Measurements from ENCODE around the gene BCL2L12.

The BCL2L12 gene

GRCh38 chr19:49664171-49665035 lies 1.3 kb upstream of the BCL2L12 start:
- DNase-seq (ENCODE audit: low spot score) (peak; percentile 90), FAIRE-seq (no peak)

GRCh38 chr19:49665036-49665350 lies 740 bp upstream of the BCL2L12 start:
- DNase-seq (ENCODE audit: low spot score) (no peak), FAIRE-seq (peak; percentile 9)

GRCh38 chr19:49666120-49666444 lies 349 bp downstream of the BCL2L12 start:
- FAIRE-seq (no peak), DNase-seq (ENCODE audit: low spot score) (peak; percentile 39)

- no peak for DNase-seq (ENCODE audit: low spot score)
- no peak for FAIRE-seq
These were observed 1.7 kb downstream of the BCL2L12 start for GRCh38 chr19:49667473-49667872.

GRCh38 chr19:49669516-49669915 lies 3.8 kb downstream of the BCL2L12 start:
- no peak for FAIRE-seq
- no peak for DNase-seq (ENCODE audit: low spot score)

GRCh38 chr19:49672131-49672919 lies 6.6 kb downstream of the BCL2L12 start:
- FAIRE-seq = peak; percentile 52
- DNase-seq (ENCODE audit: low spot score) = peak; percentile 82

GRCh38 chr19:49676136-49676783 lies 10.5 kb downstream of the BCL2L12 start:
- FAIRE-seq = peak; percentile 5
- DNase-seq (ENCODE audit: low spot score) = peak; percentile 77

- peak; percentile 92 for FAIRE-seq
- DNase-seq (ENCODE audit: low spot score) = peak; percentile 97
These were observed 11.1 kb downstream of the BCL2L12 start for GRCh38 chr19:49676784-49677230.

- FAIRE-seq (no peak), DNase-seq (ENCODE audit: low spot score) (peak; percentile 67)
These were observed 11.6 kb downstream of the BCL2L12 start, which contains the start of gene PRMT1 for GRCh38 chr19:49677231-49677900. Gene PRMT1, plus strand, starts transcription at chr19:49677271. Its CDS starts 10 bp downstream, at chr19:49677281.

GRCh38 chr19:49677901-49678674 lies 12.4 kb downstream of the BCL2L12 start:
- DNase-seq (ENCODE audit: low spot score) (peak; percentile 58), FAIRE-seq (no peak)

- no peak for FAIRE-seq
These were observed 13.4 kb downstream of the BCL2L12 start for GRCh38 chr19:49678985-49679770.

GRCh38 chr19:49679771-49680413 lies 14.2 kb downstream of the BCL2L12 start:
- DNase-seq (ENCODE audit: low spot score) (no peak), FAIRE-seq (no peak)

More at GRCh38 chr19:49678985-49679770, 13.4 kb downstream of the BCL2L12 start:
- no peak for DNase-seq (ENCODE audit: low spot score)

- FAIRE-seq (peak; percentile 65), DNase-seq (ENCODE audit: low spot score) (peak; percentile 92)
These were observed 15.0 kb downstream of the BCL2L12 start for GRCh38 chr19:49680421-49681351.

- FAIRE-seq = no peak
- DNase-seq (ENCODE audit: low spot score) = no peak
These were observed 16.1 kb downstream of the BCL2L12 start for GRCh38 chr19:49681830-49682229.

GRCh38 chr19:49682274-49682673 lies 16.5 kb downstream of the BCL2L12 start:
- no peak for DNase-seq (ENCODE audit: low spot score)
- no peak for FAIRE-seq

- DNase-seq (ENCODE audit: low spot score) (no peak), FAIRE-seq (no peak)
These were observed 18.1 kb downstream of the BCL2L12 start for GRCh38 chr19:49683814-49684250.

- no peak for DNase-seq (ENCODE audit: low spot score)
- no peak for FAIRE-seq
These were observed 18.7 kb downstream of the BCL2L12 start for GRCh38 chr19:49684251-49684982.

Measured in urothelium cell line (cell line).